Measurements from ENCODE around the gene SCYGR2. TPM values are rescaled to one million over a fixed set of nuclear protein-coding genes. Genes with fewer than 3 reads are reported as not detected.

Gene SCYGR2
- total RNA-seq, 1 experiment from 2014 or later: not detected

- no peak overlapping the region for H2AFZ ChIP-seq (ENCODE audit: low read depth, low read length, poor library complexity, severe bottlenecking)
- H3K27ac ChIP-seq (ENCODE audit: low read depth, low read length): no peak overlapping the region
- no peaks in the 10 kb centered on the region for H3K79me2 ChIP-seq (ENCODE audit: insufficient read depth, low read length)
- DNase-seq (ENCODE audit: low read depth, low spot score) (no peak), ATAC-seq (no peak)
- CTCF ChIA-PET: no interaction called here
- no peaks in the 10 kb centered on the region for H3K27me3 ChIP-seq (ENCODE audit: insufficient read depth, low read length)
- TF ChIP-seq JUND (IDR thresholded peaks at IDR 0.05): no peak
- RAD21 ChIA-PET (ENCODE audit: low non-redundant PET in 1 of 2, low total read pairs in 2 of 2, uncharacterized antibody in 2 of 2, unreplicated experiment in 2 of 2): no interaction called here
- H3K4me1 ChIP-seq (ENCODE audit: control insufficient read depth in 1 of 2, insufficient read depth in 2 of 2, low read length in 2 of 2): no peaks in the 10 kb centered on the region
- no peaks in the 10 kb centered on the region for H3K36me3 ChIP-seq (ENCODE audit: control insufficient read depth in 1 of 2, insufficient read depth in 2 of 2, low read length in 2 of 2)
- no peak overlapping the region for H3K4me2 ChIP-seq (ENCODE audit: low read length)
- H3K4me3 ChIP-seq (replicated peaks in 1 of 2; ENCODE audit: low read depth in 1 of 2, low read length in 2 of 2): no peak overlapping the region
- intact Hi-C loops (cut with micrococcal nuclease): no loop called here
- H3K9me2 ChIP-seq (ENCODE audit: insufficient read depth): no peaks in the 10 kb centered on the region
- no TSS peak for BruUV-seq (replicated peaks)
- H3K9ac ChIP-seq (ENCODE audit: low read length): no peak overlapping the region
- no peaks in the 10 kb centered on the region for H4K20me1 ChIP-seq (ENCODE audit: insufficient read depth)
- no peaks in the 10 kb centered on the region for H3K9me3 ChIP-seq (ENCODE audit: control insufficient read depth in 1 of 2, insufficient read depth in 1 of 2, low read depth in 1 of 2, low read length in 2 of 2)
- POLR2A ChIA-PET: no interaction called here
Observed at GRCh38 chr2:227642656-227643055, 44.0 kb downstream of the SCYGR2 start.

GRCh38 chr2:227643990-227644551, 45.4 kb downstream of the SCYGR2 start:
- Histone ChIP-seq H3K27me3 (ENCODE audit: insufficient read depth, low read length) (no peaks in the 10 kb centered on the region), H4K20me1 (ENCODE audit: insufficient read depth) (no peaks in the 10 kb centered on the region), H3K9me2 (ENCODE audit: insufficient read depth) (no peaks in the 10 kb centered on the region), H3K4me3 (replicated peaks in 1 of 2; ENCODE audit: low read depth in 1 of 2, low read length in 2 of 2) (no peak overlapping the region), H3K27ac (ENCODE audit: low read depth, low read length) (no peak overlapping the region), H3K79me2 (ENCODE audit: insufficient read depth, low read length) (no peaks in the 10 kb centered on the region), H3K36me3 (ENCODE audit: control insufficient read depth in 1 of 2, insufficient read depth in 2 of 2, low read length in 2 of 2) (no peaks in the 10 kb centered on the region), H3K9me3 (ENCODE audit: control insufficient read depth in 1 of 2, insufficient read depth in 1 of 2, low read depth in 1 of 2, low read length in 2 of 2) (no peaks in the 10 kb centered on the region), H3K4me2 (ENCODE audit: low read length) (no peak overlapping the region), H3K9ac (ENCODE audit: low read length) (no peak overlapping the region), H2AFZ (ENCODE audit: low read depth, low read length, poor library complexity, severe bottlenecking) (no peak overlapping the region), H3K4me1 (ENCODE audit: control insufficient read depth in 1 of 2, insufficient read depth in 2 of 2, low read length in 2 of 2) (no peaks in the 10 kb centered on the region)
- intact Hi-C loops (cut with micrococcal nuclease): no loop called here
- DNase-seq (ENCODE audit: low read depth, low spot score): no peak
- TF ChIP-seq SRF (IDR thresholded peaks at IDR 0.05; ENCODE audit: low read depth) (no peak), CTCF (IDR thresholded peaks at IDR 0.05 in 2 of 3, conservative IDR thresholded peaks at IDR 0.05 in 1 of 3; ENCODE audit: borderline replicate concordance in 1 of 3, insufficient read depth in 1 of 3, low read depth in 2 of 3, low read length in 2 of 3) (peak in 2 of 3 experiments; percentile 10 to 53; a peak in 2 of 6 replicates), RAD21 (IDR thresholded peaks at IDR 0.05; ENCODE audit: low read depth) (peak; percentile 29; the same call in 1 of the 2 replicates)
- BruUV-seq (replicated peaks): no TSS peak
- CTCF ChIA-PET: interaction anchor here (0.8 kb wide), 1 partner anchor 14 kb away, joined by 5 read pairs; no protein-coding TSS in a partner anchor
- POLR2A ChIA-PET: no interaction called here
- no peak for ATAC-seq
- RAD21 ChIA-PET (ENCODE audit: low non-redundant PET in 1 of 2, low total read pairs in 2 of 2, uncharacterized antibody in 2 of 2, unreplicated experiment in 2 of 2): no interaction called here

Other genes starting within 250 kb of the SCYGR2 start
- not detected for gene TM4SF20, start 219.6 kb upstream of the SCYGR2 start, total RNA-seq (2021; ENCODE audit: unreplicated experiment)
- not detected for gene SCYGR1, start 210.9 kb upstream of the SCYGR2 start, total RNA-seq (2021; ENCODE audit: unreplicated experiment)
- gene AGFG1, start 126.7 kb upstream of the SCYGR2 start, total RNA-seq (2021; ENCODE audit: unreplicated experiment): 72.5 TPM
- gene SCYGR3, start 15.9 kb downstream of the SCYGR2 start, total RNA-seq (2021; ENCODE audit: unreplicated experiment): not detected
- gene SCYGR4, start 18.6 kb downstream of the SCYGR2 start, total RNA-seq (2021; ENCODE audit: unreplicated experiment): not detected
- gene SCYGR5, start 67.9 kb downstream of the SCYGR2 start, total RNA-seq (2021; ENCODE audit: unreplicated experiment): not detected
- not detected for gene SLC19A3, start 119.1 kb downstream of the SCYGR2 start, total RNA-seq (2021; ENCODE audit: unreplicated experiment)
- gene SCYGR6, start 125.9 kb downstream of the SCYGR2 start, total RNA-seq (2021; ENCODE audit: unreplicated experiment): not detected
- gene SCYGR7, start 129.4 kb downstream of the SCYGR2 start, total RNA-seq (2021; ENCODE audit: unreplicated experiment): not detected
- not detected for gene SCYGR8, start 147.0 kb downstream of the SCYGR2 start, total RNA-seq (2021; ENCODE audit: unreplicated experiment)
- 0.30 TPM for gene CCL20, start 214.9 kb downstream of the SCYGR2 start, total RNA-seq (2021; ENCODE audit: unreplicated experiment)